ENCODE data around the gene SYCP1.
"Not testable (repeated sequence)": the region's sequence is repeated elsewhere in the genome, so short reads cannot be mapped to it uniquely, and the experiment has no call there.

The SYCP1 gene

GRCh38 chr1:114854693-114855320 is at the start of gene SYCP1:
TSS of gene SYCP1 (plus strand) at chr1:114854863. CDS start at chr1:114855465, 602 bp downstream.
- no peak for DNase-seq

GRCh38 chr1:114819869-114820268 is 34.8 kb upstream of the SYCP1 start:
- DNase-seq: no peak

GRCh38 chr1:114820392-114820791 is 34.3 kb upstream of the SYCP1 start:
- DNase-seq: no peak

- DNase-seq: no peak
Measured at GRCh38 chr1:114821978-114822377, 32.7 kb upstream of the SYCP1 start.

GRCh38 chr1:114828251-114828650 is 26.4 kb upstream of the SYCP1 start:
- no peak for DNase-seq

GRCh38 chr1:114830075-114830474 is 24.6 kb upstream of the SYCP1 start:
- DNase-seq: not testable (repeated sequence)

GRCh38 chr1:114831276-114831994 is 23.2 kb upstream of the SYCP1 start:
- DNase-seq: no peak

GRCh38 chr1:114832057-114832456 is 22.6 kb upstream of the SYCP1 start:
- DNase-seq: no peak

GRCh38 chr1:114833421-114833820 is 21.2 kb upstream of the SYCP1 start:
- no peak for DNase-seq

- DNase-seq: no peak
Measured at GRCh38 chr1:114844270-114844669, 10.4 kb upstream of the SYCP1 start.

GRCh38 chr1:114853584-114853983 is 1.1 kb upstream of the SYCP1 start:
- no peak for DNase-seq

- DNase-seq: no peak
Measured at GRCh38 chr1:114861384-114861783, 6.7 kb downstream of the SYCP1 start.

- DNase-seq: no peak
Measured at GRCh38 chr1:114892194-114892918, 37.7 kb downstream of the SYCP1 start.

- no peak for DNase-seq
Measured at GRCh38 chr1:114896795-114897194, 42.1 kb downstream of the SYCP1 start.

GRCh38 chr1:114901814-114902213 is 47.2 kb downstream of the SYCP1 start:
- no peak for DNase-seq

GRCh38 chr1:114902343-114902742 is 47.7 kb downstream of the SYCP1 start:
- DNase-seq: no peak

- DNase-seq: no peak
Measured at GRCh38 chr1:114903480-114903879, 48.8 kb downstream of the SYCP1 start.

GRCh38 chr1:114915720-114916119 is 61.1 kb downstream of the SYCP1 start:
- not testable (repeated sequence) for DNase-seq

- DNase-seq: no peak
Measured at GRCh38 chr1:114926607-114927006, 71.9 kb downstream of the SYCP1 start.

GRCh38 chr1:114927401-114927800 is 72.7 kb downstream of the SYCP1 start:
- DNase-seq: no peak

- DNase-seq: no peak
Measured at GRCh38 chr1:114956570-114956969, 101.9 kb downstream of the SYCP1 start.

- no peak for DNase-seq
Measured at GRCh38 chr1:114959423-114959822, 104.8 kb downstream of the SYCP1 start.

- DNase-seq: no peak
Measured at GRCh38 chr1:114976891-114977290, 122.2 kb downstream of the SYCP1 start.
